Measurements from ENCODE around the gene CALML4.

The CALML4 gene

GRCh38 chr15:68209272-68209671 lies 4.1 kb upstream of the CALML4 start:
- DNase-seq (ENCODE audit: low spot score) = no peak
- TF ChIP-seq, protein P1, sequence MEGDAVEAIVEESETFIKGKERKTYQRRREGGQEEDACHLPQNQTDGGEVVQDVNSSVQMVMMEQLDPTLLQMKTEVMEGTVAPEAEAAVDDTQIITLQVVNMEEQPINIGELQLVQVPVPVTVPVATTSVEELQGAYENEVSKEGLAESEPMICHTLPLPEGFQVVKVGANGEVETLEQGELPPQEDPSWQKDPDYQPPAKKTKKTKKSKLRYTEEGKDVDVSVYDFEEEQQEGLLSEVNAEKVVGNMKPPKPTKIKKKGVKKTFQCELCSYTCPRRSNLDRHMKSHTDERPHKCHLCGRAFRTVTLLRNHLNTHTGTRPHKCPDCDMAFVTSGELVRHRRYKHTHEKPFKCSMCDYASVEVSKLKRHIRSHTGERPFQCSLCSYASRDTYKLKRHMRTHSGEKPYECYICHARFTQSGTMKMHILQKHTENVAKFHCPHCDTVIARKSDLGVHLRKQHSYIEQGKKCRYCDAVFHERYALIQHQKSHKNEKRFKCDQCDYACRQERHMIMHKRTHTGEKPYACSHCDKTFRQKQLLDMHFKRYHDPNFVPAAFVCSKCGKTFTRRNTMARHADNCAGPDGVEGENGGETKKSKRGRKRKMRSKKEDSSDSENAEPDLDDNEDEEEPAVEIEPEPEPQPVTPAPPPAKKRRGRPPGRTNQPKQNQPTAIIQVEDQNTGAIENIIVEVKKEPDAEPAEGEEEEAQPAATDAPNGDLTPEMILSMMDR (IDR thresholded peaks at IDR 0.05; ENCODE audit: extremely low read depth, missing control alignments) = no peak

DNA sequence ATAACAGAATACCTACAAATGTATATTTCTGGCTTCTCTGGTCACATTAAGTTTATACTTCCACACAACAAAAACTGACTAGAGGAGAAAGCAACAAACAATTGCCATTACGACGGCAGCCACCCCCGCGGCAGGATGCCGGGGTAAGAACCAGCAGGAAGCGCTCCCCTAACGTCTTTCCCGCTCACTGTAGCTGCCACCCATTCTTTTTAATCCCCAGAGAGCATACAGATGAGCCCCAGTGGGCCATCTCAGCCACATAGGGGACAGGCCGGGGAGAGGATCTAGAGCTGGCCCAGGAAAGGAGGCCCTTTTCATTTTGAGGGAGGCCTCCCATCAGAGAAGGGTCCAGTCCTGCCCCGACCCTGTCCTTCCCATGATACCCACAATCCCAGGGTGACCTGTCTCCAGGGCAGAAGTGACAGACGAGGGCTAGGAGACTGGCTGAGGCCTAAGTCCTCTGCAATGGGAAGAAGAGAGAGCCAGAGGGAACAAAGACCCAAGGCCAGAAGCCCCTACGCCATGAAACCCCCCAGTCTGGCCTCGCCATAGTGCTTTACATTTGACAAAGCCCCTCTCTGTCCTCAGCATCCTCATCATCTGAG lies 3.6 kb upstream of the CALML4 start:
- no peak for DNase-seq (ENCODE audit: low spot score)
- TF ChIP-seq, protein P1 (IDR thresholded peaks at IDR 0.05; ENCODE audit: extremely low read depth, missing control alignments) = no peak

- DNase-seq (ENCODE audit: low spot score) = no peak
- TF ChIP-seq, protein P1 (IDR thresholded peaks at IDR 0.05; ENCODE audit: extremely low read depth, missing control alignments) = no peak
These were observed 3.0 kb upstream of the CALML4 start for GRCh38 chr15:68208136-68208535.

DNA sequence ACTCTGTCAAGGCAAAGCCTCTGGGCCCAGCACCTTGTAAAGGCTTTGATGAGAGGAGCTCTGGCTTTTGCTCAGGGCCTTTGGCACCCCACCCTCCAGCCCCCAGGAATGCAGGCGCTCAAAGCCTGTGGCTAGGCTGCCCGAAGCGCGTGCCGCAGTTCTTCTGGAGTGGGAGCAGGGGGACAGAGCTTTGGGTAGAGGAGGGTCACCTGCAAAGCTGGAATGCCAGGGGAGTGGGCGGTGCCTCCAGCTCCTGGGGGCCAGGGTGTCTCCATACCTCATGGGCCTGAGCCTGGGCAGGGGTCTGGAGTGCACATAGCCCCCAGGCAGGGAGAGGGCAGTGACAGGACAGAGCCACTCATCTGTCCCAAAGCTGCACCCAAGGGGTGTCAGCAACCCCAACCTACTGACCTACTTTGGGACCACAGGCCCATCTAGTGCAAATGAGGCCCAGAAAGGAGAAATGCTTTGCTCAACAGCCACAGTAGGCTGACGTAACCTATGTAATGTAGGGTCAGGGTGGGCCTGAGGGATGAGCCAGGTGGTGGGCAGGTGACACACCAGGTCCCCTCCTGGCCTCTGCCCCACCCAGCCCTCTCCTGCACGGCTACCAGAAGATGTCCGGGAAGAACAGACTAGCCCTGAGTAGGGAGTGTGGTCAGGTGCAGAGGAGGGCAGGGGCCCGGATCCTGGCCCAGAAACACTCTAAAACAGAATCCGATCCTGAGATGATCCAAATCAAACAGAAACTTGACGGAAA lies 2.2 kb upstream of the CALML4 start:
- no peak for DNase-seq (ENCODE audit: low spot score)
- TF ChIP-seq, protein P1 (IDR thresholded peaks at IDR 0.05; ENCODE audit: extremely low read depth, missing control alignments) = no peak

DNA sequence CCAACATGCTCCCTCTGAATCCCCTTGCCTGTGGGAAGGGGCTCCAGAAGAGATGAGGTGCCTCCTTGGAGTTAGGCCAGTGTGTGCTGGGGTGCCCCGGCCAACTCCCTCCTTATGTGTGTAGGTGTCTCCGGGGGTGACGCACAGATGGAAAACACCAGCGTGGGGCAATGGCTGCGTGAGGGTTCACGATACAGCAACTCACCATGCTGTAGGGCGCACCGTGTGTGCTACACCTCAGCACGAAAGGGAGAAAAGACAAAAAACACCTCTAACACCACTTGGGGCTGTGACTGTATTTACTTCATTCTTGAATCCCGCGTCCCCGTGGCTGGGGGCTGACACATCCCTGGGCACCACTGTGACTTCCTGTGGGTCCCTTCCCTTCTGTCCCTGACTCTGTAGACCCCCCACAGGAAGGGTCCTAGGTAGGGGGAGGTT lies 1.6 kb upstream of the CALML4 start:
- TF ChIP-seq, protein P1 (IDR thresholded peaks at IDR 0.05; ENCODE audit: extremely low read depth, missing control alignments) = no peak
- no peak for DNase-seq (ENCODE audit: low spot score)

DNA sequence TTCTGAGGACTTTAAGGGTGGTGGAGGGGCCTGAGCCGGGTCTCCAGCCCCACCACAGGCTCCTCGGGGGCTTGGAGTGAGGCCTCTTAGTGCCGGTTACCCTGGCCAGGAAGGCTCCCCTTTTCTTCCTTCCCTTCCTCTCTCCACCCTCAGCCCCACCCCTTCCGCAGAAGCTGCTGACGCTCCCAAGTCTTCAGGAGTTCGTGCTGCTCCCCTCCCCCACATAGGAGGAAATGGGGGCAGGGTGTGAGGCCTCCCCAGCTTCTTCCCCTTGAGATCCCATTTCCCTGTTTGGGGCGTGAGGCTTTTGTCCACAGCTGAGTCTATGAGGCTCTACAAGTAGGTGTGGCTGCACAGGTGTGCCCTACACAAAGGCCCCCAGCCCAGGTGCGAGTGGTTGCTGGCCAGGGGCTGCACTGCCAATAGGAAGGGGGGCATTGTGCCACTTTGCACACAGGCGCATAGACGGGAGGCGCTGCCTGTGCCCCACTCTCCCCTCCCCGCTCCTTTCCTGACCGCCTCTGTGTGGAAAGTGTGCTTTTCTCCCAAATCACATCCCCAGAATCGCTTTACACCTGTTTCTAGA lies 915 bp upstream of the CALML4 start:
- no peak for DNase-seq (ENCODE audit: low spot score)
- TF ChIP-seq, protein P1 (IDR thresholded peaks at IDR 0.05; ENCODE audit: extremely low read depth, missing control alignments) = no peak

GRCh38 chr15:68205558-68205944 lies 419 bp upstream of the CALML4 start:
- no peak for DNase-seq (ENCODE audit: low spot score)
- TF ChIP-seq, protein P1 (IDR thresholded peaks at IDR 0.05; ENCODE audit: extremely low read depth, missing control alignments) = no peak

Measured in GM20000 (cell line).